BJ (cell line): ENCODE results near the gene PPP2CA. TPM values are rescaled to one million over a fixed set of nuclear protein-coding genes. Genes with fewer than 3 reads are reported as not detected.

ENCODE experiments used
- CTCF ChIA-PET: fragments of 350-600 bp; formaldehyde crosslinking; extraction: SDS; loops from one replicate; lab custom pipeline; 2021; ENCODE audit warnings: antibody characterized with exemption, inconsistent platforms; lab: Yijun Ruan, JAX
- POLR2A ChIA-PET: fragments of 300-600 bp; sonication (Branson Sonifier 250); formaldehyde crosslinking; extraction: SDS; loops from one replicate; lab custom pipeline; 2021; ENCODE audit warnings: antibody characterized with exemption; lab: Charles Lee
- DNase-seq: peaks from one replicate; pipeline ENCODE4 v3.0.0-alpha.2; 2011; ENCODE audit warnings: low read depth
- H3K27me3 ChIP-seq: 2 replicates; pipeline ENCODE4 v1.6.0; 2011; ENCODE audit warnings: low read length; ENCODE audit not compliant: control insufficient read depth, insufficient read depth
- H3K36me3 ChIP-seq: 2 replicates; pipeline ENCODE4 v1.5.1; 2011; ENCODE audit warnings: low read length; ENCODE audit not compliant: control insufficient read depth, insufficient read depth
- H3K4me3 ChIP-seq: 2 replicates; pipeline ENCODE4 v1.5.1; 2011; ENCODE audit warnings: low read depth, mild to moderate bottlenecking, control low read depth, low read length
- polyA plus RNA-seq: library from polyadenylated mRNA; depleted of rRNA; stranded (reverse); fragments of >200 nt; gene quantifications from 2 replicates; pipeline ENCODE4 v1.2.3, GENCODE V29; 2011
- TF ChIP-seq, protein P1 (sequence below): IDR thresholded peaks from 2 replicates; pipeline ENCODE4 v1.5.1; 2011; ENCODE audit warnings: low read depth, mild to moderate bottlenecking, control low read depth, inconsistent platforms, low read length, moderate library complexity; ENCODE audit not compliant: insufficient read depth

Gene PPP2CA
- polyA plus RNA-seq, 1 experiment = 77.1 TPM

GRCh38 chr5:134148986-134149539 is 76.8 kb downstream of the PPP2CA start:
- TF ChIP-seq, protein P1, sequence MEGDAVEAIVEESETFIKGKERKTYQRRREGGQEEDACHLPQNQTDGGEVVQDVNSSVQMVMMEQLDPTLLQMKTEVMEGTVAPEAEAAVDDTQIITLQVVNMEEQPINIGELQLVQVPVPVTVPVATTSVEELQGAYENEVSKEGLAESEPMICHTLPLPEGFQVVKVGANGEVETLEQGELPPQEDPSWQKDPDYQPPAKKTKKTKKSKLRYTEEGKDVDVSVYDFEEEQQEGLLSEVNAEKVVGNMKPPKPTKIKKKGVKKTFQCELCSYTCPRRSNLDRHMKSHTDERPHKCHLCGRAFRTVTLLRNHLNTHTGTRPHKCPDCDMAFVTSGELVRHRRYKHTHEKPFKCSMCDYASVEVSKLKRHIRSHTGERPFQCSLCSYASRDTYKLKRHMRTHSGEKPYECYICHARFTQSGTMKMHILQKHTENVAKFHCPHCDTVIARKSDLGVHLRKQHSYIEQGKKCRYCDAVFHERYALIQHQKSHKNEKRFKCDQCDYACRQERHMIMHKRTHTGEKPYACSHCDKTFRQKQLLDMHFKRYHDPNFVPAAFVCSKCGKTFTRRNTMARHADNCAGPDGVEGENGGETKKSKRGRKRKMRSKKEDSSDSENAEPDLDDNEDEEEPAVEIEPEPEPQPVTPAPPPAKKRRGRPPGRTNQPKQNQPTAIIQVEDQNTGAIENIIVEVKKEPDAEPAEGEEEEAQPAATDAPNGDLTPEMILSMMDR = no peak
- no peak for DNase-seq
- POLR2A ChIA-PET = no interaction called here
- CTCF ChIA-PET = interaction anchor here (0.9 to 5.2 kb wide), 5 partner anchors 8 to 109 kb away, joined by 3 to 52 read pairs (median 12); no protein-coding TSS in a partner anchor
- H3K36me3 ChIP-seq = peaks cover 12% of the 10 kb centered on the region
- no peaks in the 10 kb centered on the region for H3K27me3 ChIP-seq
- no peak overlapping the region for H3K4me3 ChIP-seq

- H3K27me3 ChIP-seq = no peaks in the 10 kb centered on the region
- H3K36me3 ChIP-seq = peaks cover 13% of the 10 kb centered on the region
- no peak for DNase-seq
- H3K4me3 ChIP-seq = no peak overlapping the region
- TF ChIP-seq, protein P1 = no peak
- CTCF ChIA-PET = interaction anchor here (1.4 to 17.5 kb wide), 4 partner anchors 10 to 114 kb away, joined by 4 to 381 read pairs (median 8); no protein-coding TSS in a partner anchor
- POLR2A ChIA-PET = no interaction called here
Observed at GRCh38 chr5:134148316-134148715, 77.6 kb downstream of the PPP2CA start.

DNA sequence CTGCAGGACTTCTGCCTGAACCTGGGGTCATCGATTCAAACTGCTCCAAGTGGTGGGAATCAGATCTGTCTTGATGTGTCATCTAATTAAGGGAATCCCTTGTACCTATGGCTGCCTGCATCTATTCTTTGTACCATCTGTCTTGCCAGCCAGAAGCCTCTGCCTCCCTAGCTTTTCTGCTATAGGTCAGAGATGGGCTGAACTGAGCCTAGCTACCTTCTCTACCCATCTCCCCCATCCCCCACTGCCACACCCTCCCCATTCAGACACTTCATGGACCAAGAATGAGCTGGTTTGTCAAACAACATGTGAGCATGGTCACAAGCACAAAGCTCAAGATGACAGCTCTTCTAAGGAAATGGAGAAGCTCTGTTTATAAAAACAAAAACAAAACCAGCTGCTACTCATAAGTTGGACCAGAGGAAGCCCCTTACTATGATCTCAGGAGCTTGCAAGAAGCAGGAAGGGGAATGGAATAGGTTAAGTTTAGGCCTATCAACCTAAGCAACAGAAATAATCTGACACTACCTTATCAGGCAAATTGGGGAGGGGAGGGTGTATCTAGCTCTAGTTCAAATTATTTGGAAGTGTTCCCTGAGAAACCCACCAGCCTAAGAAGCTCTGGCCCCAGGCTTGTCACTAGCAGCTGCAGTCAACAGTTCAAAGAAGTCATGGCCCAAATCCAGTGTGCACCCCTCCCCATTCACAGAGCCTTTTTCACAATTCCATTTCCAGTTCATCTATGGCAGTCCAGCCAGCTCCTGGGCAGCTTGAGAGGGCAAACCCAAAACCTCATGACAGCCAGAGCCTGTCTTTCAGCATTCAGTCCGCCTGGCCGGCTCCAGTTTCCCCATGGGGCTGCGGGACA is 79.0 kb downstream of the PPP2CA start:
- TF ChIP-seq, protein P1 = no peak
- ChIA-PET POLR2A (no interaction called here), CTCF (interaction anchor here (0.8 to 17.5 kb wide), 16 partner anchors 8 to 151 kb away, joined by 3 to 381 read pairs (median 5); partner anchors contain the start of gene TCF7)
- Histone ChIP-seq H3K36me3 (peaks cover 9% of the 10 kb centered on the region), H3K27me3 (no peaks in the 10 kb centered on the region), H3K4me3 (no peak overlapping the region)
- no peak for DNase-seq

GRCh38 chr5:134145779-134146581 is 79.9 kb downstream of the PPP2CA start:
- DNase-seq = no peak
- Histone ChIP-seq H3K27me3 (no peaks in the 10 kb centered on the region), H3K36me3 (peaks cover 8% of the 10 kb centered on the region), H3K4me3 (no peak overlapping the region)
- TF ChIP-seq, protein P1 = peak; percentile 95
- ChIA-PET CTCF (interaction anchor here (0.6 to 17.5 kb wide), 20 partner anchors 8 to 121 kb away, joined by 3 to 381 read pairs (median 4); partner anchors contain the start of gene TCF7), POLR2A (no interaction called here)
